Measurements from ENCODE around the gene TFPI.

Gene TFPI

GRCh38 chr2:187554704-187555082 is 458 bp upstream of the TFPI start:
- no peak for TF ChIP-seq CTCF (IDR thresholded peaks at IDR 0.05; ENCODE audit: low read depth, low read length, missing control alignments)
- in situ Hi-C loops (cut with HindIII; ENCODE audit: low sequenced_read_pairs) = no loop called here
- DNase-seq (ENCODE audit: low read depth) = no peak
- no peak overlapping the region for H3K4me3 ChIP-seq (ENCODE audit: low read depth, low read length)

GRCh38 chr2:187552828-187553681 is 1.2 kb downstream of the TFPI start:
- in situ Hi-C loops (cut with HindIII; ENCODE audit: low sequenced_read_pairs) = no loop called here
- peak overlapping the region; percentile 55 for H3K4me3 ChIP-seq (ENCODE audit: low read depth, low read length)
- no peak for TF ChIP-seq CTCF (IDR thresholded peaks at IDR 0.05; ENCODE audit: low read depth, low read length, missing control alignments)
- no peak for DNase-seq (ENCODE audit: low read depth)

GRCh38 chr2:187552381-187552780 is 1.9 kb downstream of the TFPI start:
- H3K4me3 ChIP-seq (ENCODE audit: low read depth, low read length) = peak overlapping the region; percentile 55
- DNase-seq (ENCODE audit: low read depth) = no peak
- in situ Hi-C loops (cut with HindIII; ENCODE audit: low sequenced_read_pairs) = no loop called here
- no peak for TF ChIP-seq CTCF (IDR thresholded peaks at IDR 0.05; ENCODE audit: low read depth, low read length, missing control alignments)

- no peak for DNase-seq (ENCODE audit: low read depth)
- TF ChIP-seq CTCF (IDR thresholded peaks at IDR 0.05; ENCODE audit: low read depth, low read length, missing control alignments) = no peak
- H3K4me3 ChIP-seq (ENCODE audit: low read depth, low read length) = no peak overlapping the region
- in situ Hi-C loops (cut with HindIII; ENCODE audit: low sequenced_read_pairs) = no loop called here
Measured at GRCh38 chr2:187550857-187551256, 3.4 kb downstream of the TFPI start.

- TF ChIP-seq CTCF (IDR thresholded peaks at IDR 0.05; ENCODE audit: low read depth, low read length, missing control alignments) = no peak
- DNase-seq (ENCODE audit: low read depth) = no peak
- in situ Hi-C loops (cut with HindIII; ENCODE audit: low sequenced_read_pairs) = no loop called here
- H3K4me3 ChIP-seq (ENCODE audit: low read depth, low read length) = no peak overlapping the region
Measured at GRCh38 chr2:187549951-187550555, 4.2 kb downstream of the TFPI start.

GRCh38 chr2:187549193-187549592 is 5.0 kb downstream of the TFPI start:
- in situ Hi-C loops (cut with HindIII; ENCODE audit: low sequenced_read_pairs) = no loop called here
- no peak for TF ChIP-seq CTCF (IDR thresholded peaks at IDR 0.05; ENCODE audit: low read depth, low read length, missing control alignments)
- no peak overlapping the region for H3K4me3 ChIP-seq (ENCODE audit: low read depth, low read length)
- DNase-seq (ENCODE audit: low read depth) = no peak

All from astrocyte of the cerebellum (primary cell).